GM19395 (cell line): ENCODE measurements around the gene GMCL2.

Source experiments
- ATAC-seq: cut with Tn5 transposase; IDR thresholded peaks from one replicate; pipeline ENCODE4 v1.9.1; 2021; ENCODE audit warnings: mild to moderate bottlenecking, moderate library complexity; ENCODE audit not compliant: unreplicated experiment

The GMCL2 gene

DNA sequence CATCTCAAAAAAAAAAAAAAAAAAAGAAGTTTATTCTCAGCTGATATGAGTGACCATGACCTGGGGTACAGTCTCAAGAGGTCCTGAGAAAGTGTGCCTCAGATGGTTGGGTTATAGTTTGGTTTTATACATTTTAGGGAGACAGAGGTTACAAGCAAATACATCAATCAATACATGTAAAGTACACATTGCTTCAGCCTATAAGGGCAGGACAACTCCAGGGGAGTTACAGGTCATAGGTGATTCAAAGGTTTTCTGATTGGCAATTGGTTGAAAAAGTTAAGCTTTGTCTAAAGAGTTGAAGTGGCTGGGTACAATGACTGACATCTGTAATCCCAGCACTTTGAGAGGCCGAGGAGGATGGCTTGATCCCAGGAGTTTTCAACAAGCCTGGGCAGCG, 2.3 kb upstream of the GMCL2 start:
- no peak for ATAC-seq

DNA sequence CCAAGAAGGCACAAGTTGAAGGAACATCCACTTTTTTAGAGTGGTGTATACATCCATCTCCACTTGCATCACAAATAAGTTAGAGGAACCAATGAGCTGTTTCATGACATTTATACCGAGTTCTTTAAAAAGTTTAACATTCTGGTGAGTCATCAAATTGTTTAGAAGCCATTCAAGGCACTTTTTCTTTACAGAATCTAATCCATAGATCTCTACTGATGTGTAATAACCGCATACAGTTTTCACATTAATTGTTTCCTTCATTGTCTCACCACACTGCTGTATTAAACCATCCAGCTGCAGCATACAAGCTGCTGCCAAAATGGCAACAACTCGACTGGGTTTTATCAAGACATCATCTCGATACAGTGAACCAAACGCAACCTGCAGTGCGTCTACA, 744 bp downstream of the GMCL2 start:
- ATAC-seq = no peak

DNA sequence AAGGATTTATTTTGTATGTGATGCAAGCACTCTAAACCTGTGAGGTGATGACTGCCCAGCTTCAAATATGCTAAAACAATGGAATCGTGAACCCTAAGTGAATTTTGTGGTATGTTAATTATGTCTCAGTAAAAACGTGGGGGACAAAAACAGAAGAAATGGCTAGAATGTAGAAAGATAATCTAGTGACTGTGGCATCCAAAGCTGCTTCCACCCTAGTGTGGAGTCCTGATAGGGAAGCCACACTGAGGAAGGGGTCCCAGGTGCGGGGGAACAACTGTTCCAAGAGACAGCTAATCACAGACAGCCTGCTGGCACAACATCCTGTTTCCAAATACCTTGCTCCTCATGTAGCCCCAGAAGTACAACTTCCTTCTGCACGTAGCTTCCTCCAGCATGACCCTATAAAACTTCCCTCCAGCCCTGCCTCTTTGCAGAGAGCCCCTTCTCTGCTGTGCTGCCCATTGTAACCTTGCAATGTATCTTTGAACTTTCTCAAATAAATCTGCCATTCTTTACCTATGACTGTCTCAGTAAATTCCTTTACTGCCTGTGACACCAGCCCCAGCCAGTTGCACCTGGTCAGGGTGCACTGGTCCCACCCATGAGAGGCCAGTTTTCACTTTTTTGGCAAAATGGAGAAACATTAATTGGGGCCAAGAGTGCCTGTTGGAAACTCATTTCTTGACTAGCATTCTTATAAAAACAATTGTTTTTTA, 4.9 kb downstream of the GMCL2 start:
- no peak for ATAC-seq

DNA sequence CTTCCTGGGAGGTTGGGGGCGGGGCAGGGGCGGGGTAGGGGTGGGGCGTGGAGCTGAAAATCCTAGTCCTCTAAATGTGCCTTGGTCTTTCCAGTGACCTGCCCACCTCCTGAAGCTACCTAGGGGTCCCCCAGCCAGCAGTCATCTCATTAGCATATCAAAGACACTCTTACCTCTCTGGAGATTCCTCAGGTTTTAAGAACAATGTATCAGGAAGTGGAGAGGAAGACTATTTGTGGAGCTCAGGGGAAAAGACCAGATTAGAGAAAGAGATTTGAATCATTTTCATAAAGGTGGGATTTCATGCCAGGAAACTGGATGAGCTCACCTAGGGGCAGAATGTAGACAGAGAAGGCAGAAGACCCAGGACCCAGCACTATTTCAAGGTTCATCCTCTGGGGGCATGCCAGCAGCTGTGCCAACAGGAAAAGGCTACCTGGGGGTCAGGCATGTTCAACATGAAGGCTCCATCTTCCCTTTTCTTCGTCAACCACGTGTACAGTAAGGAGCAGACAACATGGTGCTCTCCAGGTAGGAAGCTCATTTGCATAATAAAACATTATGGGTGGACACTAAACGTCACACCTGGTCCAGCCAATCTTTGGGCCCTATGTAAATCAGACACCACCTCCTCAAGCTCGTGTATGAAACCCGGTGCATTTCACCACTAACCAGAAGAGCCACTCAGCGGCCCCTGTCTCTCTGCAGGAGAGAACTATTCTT, 6.9 kb downstream of the GMCL2 start:
- ATAC-seq = no peak

DNA sequence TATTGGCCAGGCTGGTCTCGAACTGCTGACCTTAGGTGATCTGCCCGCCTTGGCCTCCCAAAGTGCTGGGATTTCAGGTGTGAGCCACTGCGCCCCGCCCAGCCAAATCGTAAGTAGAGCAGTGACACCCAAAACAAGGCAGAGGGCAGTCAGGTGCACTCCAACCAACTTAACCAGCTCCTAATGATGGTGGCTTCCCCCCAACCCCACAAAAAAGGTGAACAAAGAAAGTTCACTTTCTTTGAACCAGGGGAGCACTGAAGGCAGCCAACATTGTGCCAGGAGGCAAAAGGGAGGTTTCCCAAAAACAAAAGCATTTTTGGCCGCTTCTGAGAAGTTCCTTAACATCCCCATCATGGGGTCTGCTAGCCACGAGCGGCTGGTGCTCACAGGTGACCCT, 9.6 kb downstream of the GMCL2 start:
- ATAC-seq = no peak

DNA sequence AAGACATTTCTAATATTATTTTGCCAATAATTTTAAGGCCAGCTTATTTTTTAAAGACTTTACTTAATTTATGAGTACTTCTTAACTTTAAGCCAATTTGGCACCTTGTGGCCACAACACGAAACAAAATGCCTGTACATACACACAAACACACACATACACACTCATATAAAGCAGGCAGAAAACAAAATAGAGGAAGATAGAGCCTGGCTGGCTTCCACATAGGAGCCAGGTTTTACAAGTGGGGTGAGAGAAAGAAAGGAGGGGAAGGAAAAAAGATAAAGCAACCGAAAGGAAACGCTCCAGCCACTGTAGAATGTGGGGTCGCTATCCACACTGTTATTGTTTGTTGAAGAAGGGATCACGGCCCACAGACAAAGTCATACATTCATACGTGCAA, 10.4 kb downstream of the GMCL2 start:
- no peak for ATAC-seq

DNA sequence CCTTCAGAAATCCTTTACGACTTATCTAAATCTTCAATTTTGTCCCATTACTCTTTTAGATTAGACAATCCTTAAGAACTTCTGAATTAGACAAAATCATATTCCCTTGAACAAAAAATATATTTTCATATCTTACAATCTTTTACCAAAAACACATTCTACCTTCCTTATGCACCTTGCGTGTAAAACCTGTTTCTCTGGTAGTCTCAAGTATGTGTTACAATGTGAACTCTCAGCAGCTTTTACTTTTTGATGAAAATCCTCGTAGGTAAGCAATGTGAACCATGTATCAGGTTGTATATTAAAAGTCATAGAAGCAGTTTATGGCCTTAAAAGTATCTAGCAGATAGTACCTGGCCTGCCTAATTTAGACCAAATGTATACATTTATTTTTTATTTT, 12.7 kb downstream of the GMCL2 start:
- no peak for ATAC-seq

DNA sequence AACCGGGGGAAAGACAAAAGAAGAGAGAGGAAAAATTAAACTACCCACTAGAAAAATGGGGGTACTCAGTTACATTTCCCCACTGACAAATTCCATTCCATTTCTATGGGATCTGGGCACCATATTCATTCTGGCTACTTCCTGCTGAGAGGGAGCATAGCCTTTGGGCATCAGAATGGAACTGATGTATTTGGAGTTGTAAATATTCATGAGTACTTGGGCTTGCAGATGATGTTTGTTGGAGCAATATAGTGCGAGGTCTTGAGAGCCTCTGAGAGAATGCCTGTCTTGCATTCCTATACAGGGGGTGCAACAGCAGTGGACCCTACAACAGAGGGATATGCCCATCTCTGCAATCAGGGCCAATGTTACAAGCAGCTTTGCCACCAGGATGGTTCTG, 16.7 kb downstream of the GMCL2 start:
- ATAC-seq = no peak

DNA sequence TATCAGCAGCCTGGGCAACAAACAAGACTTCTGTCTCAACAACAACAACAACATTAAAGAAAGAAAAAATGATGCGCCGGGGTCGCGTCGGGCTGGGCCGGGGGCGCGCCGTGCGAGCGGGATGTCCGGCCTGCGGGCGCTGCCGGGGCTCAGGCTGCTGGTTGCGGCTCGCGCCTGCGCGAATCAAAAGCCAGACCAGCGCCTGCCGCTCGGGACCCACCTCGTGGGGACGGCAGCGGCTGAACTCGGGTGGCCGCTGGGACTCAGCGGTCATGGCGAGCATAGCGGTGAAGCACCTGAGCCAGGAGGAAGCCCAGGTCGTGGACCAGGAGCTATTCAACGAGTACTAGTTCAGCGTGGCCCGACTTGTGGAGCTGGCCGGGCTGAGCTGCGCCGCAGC, 21.6 kb downstream of the GMCL2 start:
- ATAC-seq = no peak

DNA sequence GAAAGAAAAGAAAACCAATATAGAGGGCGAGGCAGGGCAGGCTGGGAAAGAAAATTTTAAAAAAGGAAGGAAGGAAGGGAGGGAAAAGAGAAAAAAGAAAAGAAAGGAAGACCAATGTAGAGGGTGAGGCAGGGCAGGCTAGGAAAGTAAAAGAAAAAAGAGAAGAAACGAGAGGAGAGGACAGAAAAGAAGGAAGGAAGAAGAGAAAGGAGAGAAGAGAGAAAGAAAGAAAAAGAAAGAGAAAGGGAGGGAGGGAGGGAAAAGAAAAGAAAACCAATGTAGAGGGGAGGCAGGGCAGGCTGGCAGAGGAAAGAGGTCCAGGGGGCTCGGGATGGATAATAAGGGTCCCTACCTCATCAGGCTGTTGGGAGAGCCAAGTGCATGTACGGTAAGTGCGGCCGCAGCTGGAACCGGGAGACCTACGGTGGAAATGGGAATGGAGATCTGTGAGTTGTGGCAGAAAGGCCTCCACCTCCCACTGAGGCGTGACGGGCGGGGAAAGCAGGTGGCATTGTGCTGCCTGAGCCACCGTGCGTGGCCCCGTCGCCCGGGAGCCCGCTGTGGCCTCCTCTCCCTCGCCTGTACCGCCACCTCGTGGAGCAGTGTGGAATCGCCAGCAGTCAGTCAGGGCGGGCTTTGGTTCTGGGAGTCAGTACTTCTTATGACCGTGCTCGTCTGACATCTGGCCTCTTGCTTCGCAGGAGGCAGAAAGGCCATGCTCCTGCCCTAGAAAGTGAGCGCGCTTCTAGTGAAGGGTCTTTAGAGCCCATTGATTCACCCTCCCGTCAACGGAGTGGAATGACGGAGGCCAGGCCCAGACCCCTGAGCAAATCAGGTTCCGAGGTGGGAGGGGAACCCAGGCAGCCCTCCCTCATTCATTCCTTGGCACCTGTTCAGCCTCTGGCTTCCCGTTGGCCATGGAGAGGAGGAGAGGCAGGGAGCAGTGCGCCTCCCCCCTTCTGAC, 23.1 kb downstream of the GMCL2 start:
- ATAC-seq = peak; percentile 97

DNA sequence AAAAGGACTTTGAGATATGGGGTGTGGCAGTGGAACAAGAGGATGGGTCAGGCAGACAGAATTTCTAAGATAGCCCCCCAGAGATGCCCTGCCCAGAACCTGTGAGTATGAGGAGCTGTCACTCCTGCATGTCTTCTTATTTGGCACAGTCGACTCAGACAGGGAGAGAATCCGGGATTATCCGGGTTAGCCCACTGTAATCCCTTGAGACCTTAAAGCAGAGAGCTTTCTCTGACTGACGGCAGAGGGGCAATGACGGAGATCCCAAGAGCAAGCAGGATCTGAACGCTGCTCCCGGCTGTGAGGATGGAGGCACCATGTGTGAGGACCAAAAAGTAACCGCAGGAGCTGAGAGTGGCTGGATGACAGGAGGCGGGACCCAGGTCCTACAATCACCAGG, 24.7 kb downstream of the GMCL2 start:
- no peak for ATAC-seq

DNA sequence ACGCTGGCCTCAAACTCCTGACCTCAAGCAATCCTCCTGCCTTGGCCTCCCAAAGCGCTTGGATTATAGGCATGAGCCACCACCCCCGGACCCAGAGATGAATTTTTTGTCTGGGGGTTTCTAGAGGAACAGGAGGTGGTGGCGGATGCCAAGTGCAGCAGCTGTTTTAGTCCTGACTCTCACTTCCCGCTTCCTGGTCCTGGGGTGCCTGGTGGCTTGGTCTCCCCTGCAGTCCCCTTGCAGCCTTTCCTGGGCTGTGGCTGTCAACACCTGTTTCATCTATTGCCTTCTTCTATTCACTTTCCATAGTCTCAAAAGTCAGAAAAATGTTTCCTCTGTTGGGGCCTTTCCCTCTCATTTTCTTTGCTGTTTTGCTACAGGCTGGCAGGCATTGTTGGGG, 27.0 kb downstream of the GMCL2 start:
- ATAC-seq = no peak

DNA sequence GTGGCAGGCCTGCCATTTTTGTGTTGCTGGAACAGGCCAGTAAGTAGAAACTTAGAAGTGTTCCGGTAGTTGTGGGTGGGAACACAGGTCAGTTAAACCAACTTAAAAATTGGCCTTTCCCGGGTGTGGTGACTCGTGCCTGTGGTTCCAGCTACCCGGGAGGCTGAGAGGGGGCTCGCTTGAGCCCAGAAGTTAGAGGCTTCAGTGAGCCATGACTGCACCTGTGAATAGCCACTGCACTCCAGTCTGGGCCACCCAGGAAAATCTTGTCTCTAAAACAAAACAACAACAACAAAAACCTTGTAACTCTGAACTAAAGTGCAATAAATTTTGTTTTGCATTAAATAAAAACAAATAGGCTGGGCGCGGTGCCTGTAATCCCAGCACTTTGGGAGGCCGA, 32.1 kb downstream of the GMCL2 start:
- no peak for ATAC-seq

DNA sequence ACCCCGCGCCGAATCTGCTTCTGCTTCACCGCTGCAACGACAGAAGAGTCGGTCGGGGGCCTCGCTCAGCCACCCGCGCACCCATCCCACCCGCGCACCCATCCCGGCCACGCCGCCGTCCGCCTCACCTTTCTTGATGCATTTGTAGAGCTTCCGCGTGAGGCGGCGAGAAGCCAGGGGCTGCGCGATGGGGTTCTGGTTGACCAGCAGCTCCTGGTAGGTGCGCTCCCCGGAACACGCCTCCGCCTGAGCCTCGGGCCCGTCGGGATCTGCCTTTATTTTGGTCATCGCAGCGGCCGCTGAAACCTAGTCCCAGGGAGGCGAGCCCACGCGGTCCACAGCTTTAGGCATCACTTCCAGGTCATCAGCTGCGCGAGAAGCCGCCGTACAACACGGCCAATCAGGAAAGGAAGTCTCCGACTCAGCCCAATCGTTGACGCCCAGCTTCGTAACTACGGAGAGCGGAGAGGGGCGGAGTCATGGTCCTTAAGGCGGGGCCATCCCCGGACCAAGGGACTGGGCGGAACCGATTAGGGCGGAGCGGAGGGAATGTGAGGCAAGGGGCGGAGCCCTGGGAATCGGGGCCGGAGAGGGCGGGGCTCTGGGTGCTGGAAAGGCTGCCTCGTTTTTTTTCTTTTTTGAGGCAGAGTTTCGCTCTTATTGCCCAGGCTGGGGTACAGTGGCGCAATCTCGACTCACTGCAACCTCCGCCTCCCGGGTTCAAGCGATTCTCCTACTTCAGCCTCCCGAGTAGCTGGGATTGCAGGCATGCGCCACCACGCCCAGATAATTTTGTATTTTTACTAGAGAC, 33.4 kb downstream of the GMCL2 start, which contains the start of gene NHP2:
NHP2 (minus strand) TSS at position 356 of the 811 bp plus-strand sequence; CDS start at position 288, 68 bp downstream.
- ATAC-seq = peak; percentile 99

DNA sequence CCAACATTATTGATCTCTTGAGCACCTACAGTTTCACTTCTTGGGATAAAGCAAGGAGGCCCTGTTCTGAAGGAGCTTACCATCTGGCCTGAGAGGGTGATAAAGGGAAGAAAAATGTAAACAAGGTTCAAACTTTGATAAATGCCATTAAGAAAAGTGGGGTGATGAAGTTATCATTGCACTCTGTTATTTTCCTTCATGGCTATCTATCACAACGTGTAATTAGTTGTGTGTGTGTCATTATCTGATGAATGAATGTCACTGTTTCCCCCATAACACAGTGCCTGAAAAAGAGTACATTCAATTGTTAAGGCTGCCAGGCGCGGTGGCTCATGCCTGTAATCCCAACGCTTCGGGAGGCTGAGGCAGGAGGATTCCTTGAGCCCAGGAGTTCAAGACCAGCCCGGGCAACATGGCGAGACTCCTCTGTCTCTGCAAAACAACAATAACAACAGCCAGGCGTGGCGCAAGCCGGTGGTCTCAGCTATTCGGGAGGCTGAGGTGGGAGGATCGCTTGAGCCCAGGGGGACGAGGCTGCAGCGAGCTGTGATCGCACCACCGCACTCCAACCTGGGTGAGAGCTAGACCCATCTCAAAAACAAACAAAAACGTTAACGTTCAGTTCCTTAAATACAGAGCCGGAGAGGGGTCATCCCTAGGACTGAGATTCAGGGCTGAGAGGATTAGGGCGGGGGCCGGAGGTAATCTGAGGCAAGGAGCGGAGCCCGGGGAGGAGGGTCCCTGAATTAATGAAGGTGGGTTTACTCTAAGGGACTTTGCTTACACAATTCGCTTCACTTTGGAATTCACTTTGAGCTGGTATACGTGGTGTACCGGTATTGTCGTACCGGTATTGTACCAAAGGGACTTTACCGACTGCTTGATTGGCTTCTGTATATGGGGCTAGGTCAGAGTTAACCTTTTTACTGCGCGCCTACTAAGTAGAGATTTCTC, 34.4 kb downstream of the GMCL2 start:
- ATAC-seq = no peak

DNA sequence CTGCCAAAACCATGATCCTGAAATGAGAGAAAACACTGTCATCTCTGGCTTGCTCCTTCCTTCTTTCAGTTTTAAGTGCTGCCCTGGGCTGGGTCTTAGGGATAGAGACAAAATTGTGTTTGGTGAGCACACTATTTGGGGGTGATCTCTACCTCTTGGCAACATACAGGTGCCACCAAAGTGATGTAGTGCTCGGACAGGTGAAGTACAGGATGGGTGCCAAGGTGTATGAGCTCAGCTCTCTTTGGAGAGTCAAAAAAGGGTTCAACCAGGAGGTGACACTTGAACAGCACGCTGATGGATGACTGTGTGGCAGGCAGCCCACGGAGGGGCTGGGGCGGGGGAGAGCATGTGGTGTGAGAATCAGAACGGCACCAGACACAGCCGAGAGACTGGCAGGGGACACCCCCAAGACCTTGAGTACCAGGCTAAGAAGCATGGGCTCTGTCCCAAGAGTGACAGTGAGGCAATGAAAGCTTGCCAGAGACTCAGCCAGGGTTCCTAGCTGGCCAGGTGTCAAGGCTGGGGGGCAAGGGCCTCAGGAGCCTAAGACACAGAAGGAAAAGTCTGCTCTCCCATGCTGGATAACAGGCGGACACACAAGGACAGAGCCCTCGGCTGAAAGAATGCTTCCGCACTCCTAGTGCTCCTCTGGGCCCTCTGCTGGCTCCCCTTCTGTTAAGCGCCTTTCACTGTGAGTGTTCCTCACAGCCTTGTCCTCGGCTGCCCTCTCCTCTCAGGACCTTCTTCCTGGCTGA, 36.0 kb downstream of the GMCL2 start:
- no peak for ATAC-seq

DNA sequence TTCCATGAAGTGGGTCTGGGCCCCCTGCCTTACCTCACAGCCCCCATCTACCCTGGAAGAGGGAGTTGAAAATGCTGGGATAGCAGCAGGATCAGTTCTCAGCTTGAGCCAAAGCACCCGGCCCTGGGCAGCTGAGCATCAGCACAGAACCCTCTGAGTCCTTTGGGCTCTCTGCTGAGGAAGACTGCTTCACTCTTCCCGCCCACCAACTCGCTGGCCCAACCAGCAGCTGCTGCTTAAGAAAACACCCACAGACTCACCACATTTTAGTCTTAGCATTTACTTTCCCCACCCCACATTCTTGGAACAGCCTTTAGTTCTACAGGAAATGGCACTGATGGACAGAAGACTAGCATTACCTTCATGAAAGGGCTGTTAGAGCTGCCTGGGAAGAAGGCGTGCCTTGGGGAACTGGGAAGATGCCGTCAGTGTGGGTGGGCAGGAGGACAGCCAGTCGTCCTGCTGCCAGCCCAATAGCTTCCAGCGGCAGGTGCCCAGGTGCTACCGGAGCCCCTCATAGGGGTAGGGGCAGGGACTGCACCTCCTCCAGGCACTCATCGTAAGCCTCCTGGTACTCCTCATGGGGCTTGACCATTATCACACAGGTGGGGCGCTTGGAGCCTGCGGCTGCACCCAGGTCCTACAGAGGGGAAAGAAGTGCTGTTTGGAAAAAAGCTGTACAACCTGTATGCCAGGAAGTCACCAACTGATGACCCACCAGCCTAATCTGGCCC, 37.8 kb downstream of the GMCL2 start:
- no peak for ATAC-seq

DNA sequence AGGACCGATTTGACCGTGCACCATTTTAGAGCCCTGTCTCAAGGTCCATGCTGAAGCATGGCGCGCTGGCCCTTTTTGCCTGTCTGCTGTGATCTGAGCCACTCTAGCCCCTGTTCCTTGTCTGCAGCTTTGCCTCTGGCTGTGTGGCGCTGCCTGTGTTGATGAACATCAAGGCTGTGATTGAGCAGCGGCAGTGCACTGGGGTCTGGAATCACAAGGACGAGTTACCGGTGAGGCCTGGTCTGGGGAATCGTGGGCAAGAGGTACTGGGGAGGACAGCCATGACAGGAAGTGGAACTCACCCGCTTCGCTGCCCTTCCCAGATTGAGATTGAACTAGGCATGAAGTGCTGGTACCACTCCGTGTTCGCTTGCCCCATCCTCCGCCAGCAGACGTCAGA, 39.8 kb downstream of the GMCL2 start:
- no peak for ATAC-seq
